GM12801 (cell line): ENCODE results near the gene PRLR.

Experiments used
- TF ChIP-seq, protein P1 (sequence below): IDR thresholded peaks from one replicate; pipeline ENCODE4 v1.5.1; 2011; ENCODE audit warnings: control low read depth; ENCODE audit not compliant: insufficient read length; ENCODE audit errors: extremely low read depth

Gene PRLR

GRCh38 chr5:35194635-35195471 is 35.4 kb downstream of the PRLR start:
- TF ChIP-seq, protein P1, sequence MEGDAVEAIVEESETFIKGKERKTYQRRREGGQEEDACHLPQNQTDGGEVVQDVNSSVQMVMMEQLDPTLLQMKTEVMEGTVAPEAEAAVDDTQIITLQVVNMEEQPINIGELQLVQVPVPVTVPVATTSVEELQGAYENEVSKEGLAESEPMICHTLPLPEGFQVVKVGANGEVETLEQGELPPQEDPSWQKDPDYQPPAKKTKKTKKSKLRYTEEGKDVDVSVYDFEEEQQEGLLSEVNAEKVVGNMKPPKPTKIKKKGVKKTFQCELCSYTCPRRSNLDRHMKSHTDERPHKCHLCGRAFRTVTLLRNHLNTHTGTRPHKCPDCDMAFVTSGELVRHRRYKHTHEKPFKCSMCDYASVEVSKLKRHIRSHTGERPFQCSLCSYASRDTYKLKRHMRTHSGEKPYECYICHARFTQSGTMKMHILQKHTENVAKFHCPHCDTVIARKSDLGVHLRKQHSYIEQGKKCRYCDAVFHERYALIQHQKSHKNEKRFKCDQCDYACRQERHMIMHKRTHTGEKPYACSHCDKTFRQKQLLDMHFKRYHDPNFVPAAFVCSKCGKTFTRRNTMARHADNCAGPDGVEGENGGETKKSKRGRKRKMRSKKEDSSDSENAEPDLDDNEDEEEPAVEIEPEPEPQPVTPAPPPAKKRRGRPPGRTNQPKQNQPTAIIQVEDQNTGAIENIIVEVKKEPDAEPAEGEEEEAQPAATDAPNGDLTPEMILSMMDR = no peak

DNA sequence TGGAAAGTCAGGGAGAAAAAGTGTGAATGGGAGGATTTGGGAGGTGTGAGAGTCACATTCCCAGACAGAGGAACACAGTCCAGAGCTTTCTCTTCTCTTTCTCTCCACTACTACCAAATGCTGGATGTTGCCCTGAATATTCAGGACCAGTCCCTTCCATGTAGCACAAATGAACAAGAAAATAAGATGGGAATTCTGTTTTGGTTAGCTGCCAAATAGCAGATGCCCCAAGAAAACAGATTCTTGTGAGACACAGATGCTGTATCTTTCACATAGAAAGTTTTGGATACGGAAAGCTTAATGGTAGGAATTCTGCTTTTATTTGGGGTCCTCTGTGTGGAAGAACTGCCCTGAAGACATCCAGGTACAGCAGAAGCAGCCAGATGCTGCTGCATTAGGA is 37.8 kb downstream of the PRLR start:
- TF ChIP-seq, protein P1 = no peak

DNA sequence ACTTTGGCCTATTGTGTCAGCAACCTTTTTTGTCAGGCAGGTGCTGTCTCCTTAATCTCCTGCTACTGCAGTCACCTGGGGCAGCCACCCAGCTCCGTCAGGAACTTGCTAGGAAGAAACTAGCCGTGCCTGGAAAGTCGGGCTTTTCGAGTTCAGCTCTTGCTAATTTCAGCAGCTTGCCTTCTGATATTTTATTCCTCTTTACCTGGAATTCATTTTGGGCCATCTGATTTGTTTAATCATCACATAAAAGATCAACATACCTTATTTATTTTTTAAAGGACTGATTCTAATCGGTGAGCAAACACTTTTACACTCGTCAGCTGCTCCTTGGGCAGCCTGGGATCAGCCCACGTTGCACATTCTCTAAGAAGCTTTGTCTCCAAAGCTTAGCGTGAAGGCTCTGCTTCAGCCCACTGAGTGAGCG is 42.2 kb downstream of the PRLR start:
- TF ChIP-seq, protein P1 = no peak

DNA sequence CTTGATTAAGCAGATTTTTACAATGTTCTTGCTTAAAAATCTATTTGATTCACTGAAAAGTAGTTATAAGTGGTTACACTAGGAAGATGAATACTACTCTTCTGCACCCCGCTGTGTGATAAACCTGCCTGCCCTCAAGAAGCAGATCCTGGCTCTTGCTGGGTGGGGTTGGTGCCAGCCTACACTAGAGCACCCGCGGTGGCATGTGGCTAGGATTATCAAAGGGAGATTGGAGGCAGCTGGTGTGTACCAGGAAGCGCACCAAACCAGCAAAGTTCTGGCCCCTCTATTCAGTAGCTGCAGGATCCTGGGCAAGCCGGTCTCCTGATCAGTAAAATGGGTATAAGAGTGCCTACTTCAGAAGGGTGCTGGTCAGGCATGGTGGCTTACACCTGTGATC is 43.5 kb downstream of the PRLR start:
- TF ChIP-seq, protein P1 = no peak

- TF ChIP-seq, protein P1 = no peak
Observed at GRCh38 chr5:35185518-35185917, 44.8 kb downstream of the PRLR start.

GRCh38 chr5:35183556-35183955 is 46.7 kb downstream of the PRLR start:
- TF ChIP-seq, protein P1 = no peak

GRCh38 chr5:35182910-35183535 is 47.3 kb downstream of the PRLR start:
- TF ChIP-seq, protein P1 = no peak
